Endothelial cell of umbilical vein (primary cell): ENCODE data around the gene TRNAU1AP.

Experiments used
- CTCF ChIP-seq, 2 donors: IDR thresholded peaks; 1 replicate in 1 of 2; 2 replicates in 1 of 2; pipeline ENCODE4 v1.5.1; 2011; ENCODE audit warnings: low read length in 2 of 2, mild to moderate bottlenecking in 2 of 2, moderate library complexity in 2 of 2, control low read depth in 1 of 2, inconsistent platforms in 1 of 2, low read depth in 1 of 2; ENCODE audit not compliant: insufficient read depth in 1 of 2; ENCODE audit errors: extremely low read depth in 1 of 2
- EZH2 ChIP-seq: IDR thresholded peaks from 2 replicates; pipeline ENCODE4 v1.6.1; 2012; ENCODE audit warnings: borderline replicate concordance, low read depth, mild to moderate bottlenecking, moderate library complexity, low read length, inconsistent platforms; ENCODE audit not compliant: severe bottlenecking
- MAX ChIP-seq: IDR thresholded peaks from 2 replicates; pipeline ENCODE4 v1.6.1; 2011; ENCODE audit not compliant: insufficient read depth, insufficient read length
- MYC ChIP-seq: IDR thresholded peaks from one replicate; pipeline ENCODE4 v1.6.1; 2011; ENCODE audit warnings: mild to moderate bottlenecking, low read depth, low read length
- POLR2A ChIP-seq: IDR thresholded peaks from 2 replicates; pipeline ENCODE4 v1.6.1; 2012; ENCODE audit warnings: low read depth, mild to moderate bottlenecking, control low read depth, low read length
- POLR2AphosphoS5 ChIP-seq: IDR thresholded peaks from 2 replicates; pipeline ENCODE4 v1.6.1; 2012; ENCODE audit warnings: low read depth, mild to moderate bottlenecking, control low read depth, low read length, moderate library complexity; ENCODE audit not compliant: insufficient read depth

GRCh38 chr1:28526886-28527285 lies 26.0 kb upstream of the TRNAU1AP start:
- TF ChIP-seq MYC (no peak), POLR2A (no peak), MAX (no peak), CTCF (IDR thresholded peaks at IDR 0.05; ENCODE audit: extremely low read depth in 1 of 2, insufficient read depth in 1 of 2, low read depth in 1 of 2, low read length in 2 of 2) (no peak), POLR2AphosphoS5 (no peak), EZH2 (no peak)
